Stimulated activated CD8-positive, alpha-beta memory T cell treated with anti-CD3 and anti-CD28 coated beads, Interleukin-7, amount 100 ng/mL, for 1 hour (primary cell): ENCODE measurements around the gene SETD3.

Source experiments
- DNase-seq, 2 donors: peaks; one replicate each; pipeline ENCODE4 v3.0.0-alpha.2; 2020; ENCODE audit warnings: low read depth in 2 of 2

Gene SETD3

DNA sequence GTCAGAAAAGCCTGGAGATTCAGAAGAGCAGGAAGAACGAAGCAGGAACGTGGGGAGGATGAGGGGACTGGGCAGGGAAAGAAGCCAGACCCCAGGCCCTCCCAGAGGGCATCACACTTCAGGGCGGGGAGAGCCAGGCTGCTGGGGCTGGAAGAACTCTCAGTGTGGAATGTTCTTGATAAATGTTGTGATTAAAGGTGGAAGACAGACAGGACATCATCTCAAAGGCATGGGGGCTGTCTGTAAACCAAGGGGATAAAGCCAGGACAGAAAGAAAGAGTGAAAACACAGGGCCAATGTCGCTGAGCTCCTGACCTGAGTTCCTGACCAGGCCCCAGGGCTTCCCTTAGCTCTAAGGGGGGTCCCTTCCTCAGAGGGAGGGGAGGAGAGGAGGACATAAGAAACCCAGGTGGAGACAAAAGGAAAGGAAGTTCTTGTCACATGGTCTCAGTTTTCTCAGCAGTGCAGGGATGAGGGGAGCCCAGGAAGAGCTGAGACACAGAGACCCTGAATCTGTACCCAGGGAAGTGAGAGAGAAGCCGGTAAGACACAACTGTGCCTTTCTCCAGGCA, 56.3 kb downstream of the SETD3 start:
- DNase-seq, result no peak

DNA sequence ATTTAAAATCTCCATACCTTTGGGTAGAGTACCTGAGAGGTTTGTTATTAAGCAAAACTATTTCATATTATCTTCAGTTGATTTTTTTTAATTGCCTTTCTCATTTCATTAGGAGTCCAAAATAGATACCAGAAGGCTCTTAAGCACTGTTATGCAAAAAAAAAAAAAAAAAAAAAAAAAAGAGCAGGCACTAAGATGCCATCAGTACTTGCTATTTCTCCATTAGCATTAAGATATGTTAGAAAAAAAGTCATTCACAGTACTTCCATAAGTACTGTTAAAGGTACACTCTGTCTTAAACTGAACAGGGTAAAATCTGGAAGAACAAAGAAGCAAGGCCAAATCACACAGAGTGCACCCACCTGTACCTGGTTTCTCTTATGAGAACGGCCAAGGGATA, 57.2 kb downstream of the SETD3 start:
- no peak for DNase-seq

DNA sequence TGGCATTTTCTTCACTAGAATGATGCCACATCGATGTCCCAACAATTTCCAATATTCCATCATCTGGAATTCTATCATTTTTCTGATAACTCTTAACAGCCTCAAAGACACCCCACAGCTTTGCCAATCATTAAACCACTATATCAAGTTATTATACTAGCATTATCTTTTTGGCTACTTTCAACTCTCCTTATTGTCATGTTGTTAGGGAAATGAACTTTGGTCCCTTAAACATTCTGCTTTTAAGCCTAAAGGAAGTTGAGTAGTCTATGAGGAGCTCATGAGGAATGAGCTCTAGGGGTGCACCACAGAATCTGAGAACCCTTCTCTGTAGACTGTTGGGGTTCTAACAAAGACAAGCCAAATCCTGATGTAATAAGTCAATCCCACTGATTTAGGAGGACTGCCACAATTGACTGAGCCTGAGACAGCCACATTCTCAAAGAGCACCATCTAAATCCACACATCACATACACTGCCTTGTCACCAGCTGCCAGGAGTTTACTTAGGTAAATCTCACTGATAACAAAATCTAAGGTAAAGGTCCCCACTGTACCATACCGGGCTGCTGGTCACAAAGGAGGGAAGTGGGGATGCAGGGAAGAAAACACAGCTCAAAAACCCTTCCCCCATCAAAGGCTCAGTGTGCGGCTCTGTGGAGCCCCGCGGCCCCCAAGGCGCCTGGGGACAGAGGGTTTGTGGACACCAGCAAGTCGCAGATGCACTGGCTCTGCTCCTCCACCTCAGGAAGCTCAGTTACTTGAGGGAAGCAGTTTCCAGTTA, 58.2 kb downstream of the SETD3 start:
- DNase-seq, result no peak

DNA sequence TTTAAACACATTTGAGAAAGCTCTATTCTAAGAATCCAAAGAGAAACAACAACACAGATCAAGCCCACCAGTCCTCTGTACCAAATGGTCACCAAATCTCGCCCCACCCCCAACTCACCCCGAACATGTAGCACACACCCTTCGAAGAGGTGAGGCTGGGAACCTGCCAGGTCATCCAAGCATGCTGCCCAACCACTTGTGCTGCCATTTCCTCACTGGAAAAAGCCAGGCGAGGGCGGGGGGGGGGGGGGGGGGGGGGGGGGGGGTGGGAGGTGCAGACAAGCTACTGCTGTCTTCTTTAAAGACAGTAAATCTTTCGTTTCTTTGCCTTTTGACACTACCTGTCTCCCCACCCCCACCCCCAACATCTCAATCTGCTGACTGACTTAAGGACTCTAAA, 59.9 kb downstream of the SETD3 start:
- no peak for DNase-seq

DNA sequence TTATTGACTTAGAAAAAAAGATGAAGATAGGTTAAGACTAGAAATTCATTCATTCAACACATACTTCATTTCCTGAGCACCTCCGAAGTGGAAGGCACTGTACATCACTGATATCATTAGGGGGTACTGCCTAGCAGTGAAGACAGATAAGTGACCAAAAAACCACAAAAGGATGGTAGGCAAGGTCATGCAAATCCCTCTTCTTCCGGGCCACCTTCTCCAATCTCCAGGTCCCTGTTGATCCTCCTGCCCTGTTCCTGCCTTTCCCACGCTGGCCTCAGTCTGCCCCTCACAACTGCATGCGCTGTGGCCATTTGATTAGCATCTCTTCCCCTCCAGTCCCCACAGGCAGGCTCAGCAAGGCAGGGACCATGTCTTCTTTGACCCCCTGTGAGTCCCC, 60.8 kb downstream of the SETD3 start:
- no peak for DNase-seq

DNA sequence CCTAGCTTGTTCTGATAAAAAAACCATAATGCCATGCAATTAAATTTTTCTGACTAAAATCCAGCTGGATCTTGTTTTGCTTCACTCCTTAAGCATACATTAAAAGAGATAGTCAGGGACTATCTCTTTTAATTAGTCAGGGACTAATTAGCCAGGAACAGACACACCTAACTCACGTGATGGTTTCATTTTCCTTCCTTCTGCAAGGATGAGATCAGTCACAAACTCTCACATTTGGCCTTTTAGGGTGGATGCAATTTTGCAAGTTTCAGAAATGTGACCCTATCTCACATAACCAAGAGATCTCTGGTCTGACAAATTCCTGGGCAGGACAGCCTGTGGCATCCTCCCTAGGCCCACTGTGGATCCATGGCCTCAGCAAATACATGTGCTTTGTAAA, 62.4 kb downstream of the SETD3 start:
- DNase-seq, result no peak

DNA sequence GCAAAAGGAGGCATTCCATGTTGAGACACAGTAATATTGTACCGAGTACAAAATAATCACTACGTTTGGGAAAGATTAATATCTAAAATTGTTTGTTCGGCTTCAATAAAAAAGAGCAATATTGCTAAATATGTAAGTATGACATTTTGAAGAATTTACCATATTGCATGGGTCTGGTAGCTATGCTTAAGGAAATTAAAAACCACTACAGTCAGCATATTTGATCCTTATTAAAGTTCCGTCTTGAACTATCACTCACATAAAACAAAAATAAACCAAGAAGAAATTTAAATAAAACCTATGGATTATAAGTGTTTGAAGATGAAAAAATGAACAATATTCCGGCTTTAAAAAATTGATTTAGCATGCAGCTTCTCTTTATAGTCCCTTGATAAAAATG, 63.8 kb downstream of the SETD3 start:
- no peak for DNase-seq

DNA sequence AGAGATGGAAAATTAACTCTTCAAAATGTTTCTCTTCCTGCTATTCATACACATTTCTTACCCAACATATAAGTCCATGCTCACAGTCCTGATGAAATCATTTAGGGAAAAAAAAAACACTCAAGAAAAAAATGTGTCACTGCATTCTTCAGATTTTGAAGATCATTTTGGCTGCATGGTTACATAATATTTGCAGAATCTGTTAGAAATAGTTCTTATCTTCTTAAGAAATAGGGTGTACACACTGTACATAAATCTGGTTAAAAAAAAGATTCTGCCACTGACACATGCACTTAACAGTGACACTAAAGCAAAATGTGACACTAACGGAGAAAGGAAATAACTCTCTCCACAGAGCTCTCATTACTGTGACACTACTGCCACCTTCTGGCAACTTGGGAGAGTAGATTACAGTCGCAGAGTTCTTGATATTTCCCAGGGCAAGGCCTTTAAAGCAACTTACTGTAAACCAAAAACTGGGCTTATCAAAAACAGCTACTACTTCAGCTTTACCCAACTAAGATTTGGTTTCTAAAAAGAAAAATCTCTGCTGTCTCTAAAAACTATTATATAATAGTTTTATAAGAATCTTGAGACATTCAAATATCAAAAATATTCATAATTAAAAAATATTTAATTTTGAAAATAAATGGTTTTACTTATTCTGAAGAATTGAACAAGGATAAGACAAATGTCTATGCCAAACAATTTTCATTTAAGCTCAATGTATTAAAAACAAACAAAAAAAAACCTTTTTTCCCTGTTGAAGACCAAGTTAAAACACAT, 65.0 kb downstream of the SETD3 start:
- DNase-seq, result peak; percentile 27 to 28

DNA sequence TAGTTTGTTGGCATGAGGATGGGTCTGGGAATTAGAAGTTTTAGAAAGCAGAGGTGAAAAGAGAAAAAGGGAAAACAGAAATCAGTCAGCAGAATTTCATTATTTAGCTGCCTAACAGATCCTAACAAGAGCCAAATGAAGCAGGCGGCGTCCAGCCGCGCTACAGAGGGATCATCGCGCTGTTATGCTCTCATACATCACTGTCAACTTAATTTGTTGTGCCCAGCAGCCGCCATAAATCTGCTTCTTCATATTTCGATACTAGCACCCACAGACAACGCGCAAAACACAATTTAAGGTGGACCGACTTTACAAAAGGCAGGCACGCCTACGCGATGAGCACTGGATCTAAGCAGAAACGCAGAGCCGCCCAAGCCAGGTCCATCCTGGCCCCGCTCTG, 66.7 kb downstream of the SETD3 start:
- DNase-seq, result no peak

DNA sequence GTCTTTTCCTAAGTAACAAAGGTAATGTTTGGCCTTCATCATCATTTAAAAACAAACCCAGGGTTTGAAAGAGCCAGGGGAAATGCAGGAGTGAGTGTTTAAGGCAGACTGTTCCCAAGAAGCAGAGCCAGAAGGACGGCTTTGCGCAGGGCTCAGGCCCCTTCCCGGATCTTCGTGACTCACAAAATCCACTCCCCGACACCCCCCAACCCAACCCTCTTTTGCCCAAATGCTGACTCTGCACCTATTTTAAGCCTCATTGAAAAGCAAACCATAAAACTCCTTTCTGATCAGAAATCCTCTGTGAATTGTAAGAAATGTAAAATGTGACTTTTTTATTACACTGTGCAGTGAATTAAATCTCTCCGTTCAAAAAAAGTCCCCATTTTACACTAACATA, 67.5 kb downstream of the SETD3 start:
- DNase-seq, result no peak

DNA sequence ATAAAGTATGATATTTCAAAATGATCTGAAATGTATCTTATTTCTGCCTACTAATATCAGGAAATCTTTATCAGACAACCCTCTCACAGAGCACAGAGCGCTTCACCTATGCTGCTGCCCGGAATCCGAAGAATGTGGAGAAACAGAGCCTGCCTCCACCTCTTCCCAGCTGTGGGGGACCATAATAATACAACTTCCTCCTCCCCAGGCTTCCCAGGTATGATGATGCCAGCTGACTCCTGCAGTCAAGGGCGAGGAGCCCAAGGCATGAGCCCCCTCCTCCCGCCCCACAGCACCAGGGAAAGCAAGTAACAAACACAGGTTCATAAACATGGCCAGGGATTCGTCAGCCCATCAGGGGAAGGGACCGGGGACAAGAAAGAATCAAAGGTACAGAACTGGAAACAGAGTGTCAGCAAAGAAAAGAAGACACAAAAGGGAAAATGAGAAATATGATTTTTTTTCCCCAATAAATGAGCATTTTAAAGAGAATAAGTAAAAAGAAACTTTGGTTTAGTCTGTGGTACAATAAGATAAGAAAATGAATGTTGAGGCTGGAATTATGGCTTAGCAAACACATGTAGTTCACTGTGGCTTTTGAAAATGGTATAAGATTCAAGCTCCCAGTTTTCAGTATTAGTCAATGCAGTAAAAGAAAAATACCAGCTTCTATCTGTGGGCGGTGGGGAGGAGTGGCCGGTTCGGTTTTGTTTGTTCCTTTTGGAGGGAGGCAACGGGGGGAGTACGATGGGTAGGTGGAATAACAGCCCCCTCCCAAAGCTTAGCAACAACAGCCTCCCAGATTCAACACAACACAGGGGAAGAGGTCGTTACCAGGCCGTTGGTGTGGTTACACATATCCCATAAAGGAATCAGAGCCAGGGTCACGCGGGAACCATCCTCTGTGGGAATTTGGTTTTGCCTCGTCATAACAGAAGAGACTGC, 68.3 kb downstream of the SETD3 start:
- DNase-seq, result no peak

DNA sequence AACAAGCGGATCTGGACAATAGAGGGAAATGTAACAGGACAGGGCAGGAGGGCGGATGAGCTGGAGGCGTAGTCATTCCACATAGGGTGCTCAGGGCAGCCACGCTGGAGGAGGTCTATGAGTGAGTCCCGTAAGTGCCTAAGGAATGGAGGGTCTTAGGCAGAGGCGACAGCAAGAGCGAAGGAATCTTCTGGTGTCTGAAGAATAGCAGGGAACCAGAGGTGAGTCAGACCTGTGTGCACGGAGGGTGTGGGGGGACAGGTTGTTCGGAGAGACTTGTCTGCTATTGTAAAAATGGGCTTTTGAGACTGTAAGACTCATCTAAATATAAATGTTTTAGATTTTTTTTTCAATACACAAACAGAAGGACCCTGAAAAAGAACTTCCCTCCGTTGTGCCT, 70.6 kb downstream of the SETD3 start:
- DNase-seq, result no peak

DNA sequence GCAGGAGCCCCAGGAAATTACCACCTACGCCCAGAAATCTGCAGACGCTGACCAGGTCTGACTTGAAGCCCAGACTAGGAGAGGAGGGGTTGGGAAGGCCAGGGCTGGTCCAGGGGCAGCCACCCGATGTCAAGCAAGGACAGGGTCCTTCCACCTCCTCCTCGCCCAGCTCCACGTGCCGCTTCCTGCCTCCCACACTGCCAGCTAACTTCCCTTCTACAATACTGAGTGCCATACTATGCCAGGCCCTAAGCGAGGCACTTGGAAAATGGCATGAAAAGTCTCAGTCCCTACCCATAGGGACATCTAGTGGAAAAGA, 71.7 kb downstream of the SETD3 start:
- DNase-seq, result no peak

DNA sequence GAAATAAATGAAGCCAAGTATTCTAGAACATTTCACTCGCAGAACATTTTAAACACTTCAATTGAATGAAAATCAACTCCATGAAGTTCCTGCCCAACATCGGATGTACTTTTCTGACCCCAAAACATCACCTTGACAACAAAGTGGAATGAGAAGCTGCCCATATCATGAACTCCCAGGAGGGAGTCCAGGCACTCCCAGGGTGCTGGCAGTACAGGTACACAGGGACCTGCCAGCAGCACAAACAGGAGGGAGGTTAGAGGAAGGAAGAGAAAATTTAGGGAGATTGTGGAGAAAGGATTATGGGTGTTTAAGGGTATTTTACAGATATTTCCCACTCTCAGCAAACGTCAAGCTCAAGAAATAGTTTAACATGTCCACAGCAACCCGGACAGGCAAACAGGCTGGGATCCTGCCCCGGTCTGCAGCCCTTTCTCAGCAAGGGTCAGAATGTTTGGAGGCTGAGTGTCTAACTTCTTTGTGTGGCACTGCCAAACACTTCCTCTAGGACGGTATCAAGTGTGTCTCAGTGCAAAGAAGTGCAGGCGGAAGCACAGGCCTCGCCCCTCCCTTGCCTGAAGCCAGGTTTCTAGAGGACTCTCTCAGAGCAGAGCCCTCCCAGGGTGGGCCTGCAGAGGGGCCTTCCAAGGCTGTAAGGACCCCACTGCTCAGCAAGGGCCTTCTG, 72.2 kb downstream of the SETD3 start:
- no peak for DNase-seq

DNA sequence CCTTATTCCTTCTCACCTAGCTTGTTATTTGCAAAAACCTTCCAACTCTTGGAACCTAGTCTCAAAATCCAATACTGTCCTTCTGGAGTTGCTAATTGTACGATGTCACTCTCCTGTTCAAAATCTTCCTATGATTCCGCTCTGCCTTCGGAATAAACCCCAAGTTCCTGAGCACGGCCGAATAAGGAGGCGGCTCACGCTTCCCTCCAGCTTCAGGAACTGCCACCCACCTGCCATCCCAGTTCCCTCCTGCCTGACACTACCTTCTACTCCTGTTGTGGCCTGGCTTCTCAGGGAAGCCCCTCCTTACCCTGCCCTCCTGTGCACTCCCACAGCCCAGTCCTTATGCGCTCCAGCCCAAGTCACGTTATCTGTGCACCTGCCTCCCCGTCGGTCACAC, 73.2 kb downstream of the SETD3 start:
- no peak for DNase-seq

DNA sequence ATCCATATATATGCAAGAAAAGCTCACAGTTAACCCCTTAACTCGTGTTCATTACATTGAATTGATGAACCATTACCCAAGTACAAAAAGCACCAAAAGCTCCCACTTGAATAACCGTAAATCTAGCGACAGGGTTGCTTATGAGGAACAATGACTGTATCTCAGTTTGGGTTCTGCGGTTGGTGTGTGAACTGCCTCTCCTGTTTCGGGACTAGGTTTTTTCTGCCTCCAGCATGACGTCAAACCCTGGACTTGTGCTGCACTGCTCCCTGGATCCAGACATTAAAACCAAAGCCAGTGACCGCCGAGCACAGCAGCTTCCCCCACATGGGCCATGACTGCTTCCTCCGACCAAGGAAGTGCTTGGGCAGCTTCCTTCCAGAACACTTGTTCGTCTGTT, 77.7 kb downstream of the SETD3 start:
- no peak for DNase-seq

DNA sequence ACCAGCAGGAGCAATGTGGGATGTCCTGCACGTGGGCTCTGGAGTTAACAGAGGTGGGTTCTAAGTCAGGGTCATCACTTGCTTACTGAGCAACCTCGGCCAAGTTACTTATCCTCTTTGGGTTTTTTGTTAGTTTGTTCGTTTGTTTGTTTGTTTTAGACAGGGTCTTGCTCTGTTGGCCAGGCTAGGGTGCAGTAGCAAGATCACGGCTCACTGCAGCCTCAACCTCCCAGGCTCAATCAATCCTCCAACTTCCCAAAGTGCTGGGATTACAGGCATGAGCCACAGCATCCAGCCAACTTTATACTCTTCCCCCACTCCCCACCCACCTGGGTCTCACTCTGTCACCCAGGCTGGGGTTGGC, 78.4 kb downstream of the SETD3 start:
- DNase-seq, result no peak

DNA sequence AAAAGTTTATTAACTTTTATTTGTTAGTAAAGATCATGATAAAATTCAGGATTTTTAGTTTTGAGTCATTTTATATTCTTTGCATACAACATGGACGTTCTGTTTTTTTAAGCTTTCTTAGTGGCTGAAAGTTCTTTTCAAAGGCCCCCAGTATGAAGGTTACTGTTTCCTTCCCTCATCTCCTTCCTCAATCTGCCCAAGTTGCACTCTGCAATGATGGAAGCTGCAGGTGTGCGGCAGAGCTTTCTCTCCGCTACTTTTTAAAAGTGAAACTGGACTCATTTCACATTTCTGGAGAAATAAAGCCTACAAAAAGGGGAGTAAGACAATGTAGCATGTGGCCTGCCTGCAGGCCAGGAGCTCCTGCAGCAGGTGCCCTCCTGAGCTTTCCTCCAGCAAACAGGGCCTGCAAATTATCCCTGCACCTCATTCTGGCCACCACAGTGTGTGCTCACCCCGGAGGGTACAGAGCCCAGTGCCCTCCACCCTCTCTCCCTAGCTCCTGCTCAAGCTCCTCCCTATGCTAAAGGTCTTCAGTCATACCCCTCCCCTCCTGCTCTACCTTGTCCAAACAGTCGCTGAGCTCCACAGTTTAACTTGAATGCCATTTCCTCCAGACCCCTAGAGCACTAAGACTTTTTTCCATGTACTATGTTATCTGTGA, 78.9 kb downstream of the SETD3 start:
- DNase-seq, result no peak

DNA sequence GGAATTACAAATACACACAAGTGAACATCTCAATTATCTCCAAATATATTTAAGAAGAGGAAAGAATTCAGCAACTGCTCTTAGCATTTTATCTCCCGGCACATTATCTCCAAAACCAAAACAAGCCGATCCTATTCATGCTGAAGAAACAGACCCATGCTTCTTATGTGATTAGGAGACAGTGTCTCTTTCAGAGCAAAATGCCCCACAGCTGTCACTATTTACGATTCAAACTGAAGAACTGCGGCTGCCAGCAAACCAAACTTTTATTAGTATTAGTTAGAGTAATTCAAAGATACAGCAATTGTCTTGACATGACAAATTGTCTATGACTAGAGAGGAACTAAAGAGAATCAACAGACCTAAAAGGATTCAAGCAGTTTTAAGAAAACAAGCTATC, 79.4 kb downstream of the SETD3 start:
- no peak for DNase-seq

DNA sequence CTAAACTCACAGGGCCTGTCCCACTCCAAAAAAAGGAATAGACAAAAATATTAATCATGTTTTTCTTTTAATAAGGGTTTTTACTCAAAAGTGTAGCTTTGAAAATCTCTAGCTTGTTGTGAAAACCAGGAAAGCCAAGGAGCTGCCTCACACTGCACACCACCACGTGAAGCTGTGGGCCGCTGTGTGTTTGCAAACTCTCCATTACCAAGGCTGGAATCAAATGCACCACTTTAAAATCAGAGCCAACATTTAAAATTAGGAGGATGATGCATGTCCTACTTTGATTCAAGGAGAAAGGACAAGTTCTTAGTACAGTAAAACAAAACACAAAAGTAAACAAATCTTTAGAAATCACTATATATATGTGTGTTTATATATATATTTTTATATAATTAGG, 83.0 kb downstream of the SETD3 start:
- no peak for DNase-seq

DNA sequence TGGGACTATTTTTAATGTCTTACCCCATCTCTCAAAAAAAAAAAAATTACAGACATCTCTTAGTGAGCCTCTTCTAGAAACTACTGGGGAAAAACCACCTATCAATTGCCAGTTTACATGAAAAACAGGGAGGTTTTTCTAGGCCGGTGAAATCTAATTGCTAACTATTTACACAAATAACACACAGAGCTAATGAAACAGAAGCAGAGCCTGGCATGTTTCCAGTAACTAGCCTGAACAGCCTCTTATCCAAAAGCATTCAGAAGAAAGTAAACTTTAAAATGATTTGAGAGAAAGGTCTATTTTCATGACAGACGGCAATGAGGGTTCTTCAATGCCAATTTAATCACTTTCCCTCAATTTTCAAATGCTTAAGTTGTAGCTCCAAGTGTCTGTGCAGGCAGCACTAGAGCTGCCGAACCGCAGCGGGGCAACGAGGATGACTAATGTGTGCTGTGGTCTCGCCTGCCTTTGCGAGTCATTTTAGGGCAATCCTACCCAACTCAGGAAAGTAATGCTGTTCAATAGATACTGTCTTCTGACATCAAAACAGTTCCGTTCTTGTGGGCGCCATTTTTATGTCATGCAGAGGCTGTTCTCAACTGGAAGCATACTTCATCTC, 84.6 kb downstream of the SETD3 start:
- no peak for DNase-seq
